Measurements from ENCODE around the gene ACE2.

ACE2 gene

DNA sequence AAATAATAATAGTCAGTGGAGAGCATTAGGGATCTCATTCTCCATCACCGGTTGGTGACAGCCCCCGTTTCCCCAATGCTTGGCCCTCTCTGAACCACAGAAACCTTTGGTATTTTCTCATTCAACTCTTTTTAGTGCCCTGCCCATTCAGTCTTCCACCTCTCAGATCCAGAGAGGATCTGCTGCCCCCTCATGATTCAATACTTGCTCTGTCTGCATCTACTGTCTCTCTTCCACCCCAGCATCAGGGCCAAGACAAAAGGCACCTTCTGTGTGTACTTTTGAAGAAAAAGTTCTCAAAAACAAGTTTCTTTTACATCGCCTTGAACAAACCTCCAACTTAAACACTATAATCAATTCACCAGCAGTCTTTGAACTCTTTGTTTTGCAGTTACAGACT lies 44.5 kb upstream of the ACE2 start:
- Histone ChIP-seq H3K79me2 (ENCODE audit: insufficient read depth, low read length) (no peaks in the 10 kb centered on the region), H2AFZ (ENCODE audit: low read depth, low read length, severe bottlenecking) (no peak overlapping the region), H3K27me3 (ENCODE audit: low read length) (no peaks in the 10 kb centered on the region)

DNA sequence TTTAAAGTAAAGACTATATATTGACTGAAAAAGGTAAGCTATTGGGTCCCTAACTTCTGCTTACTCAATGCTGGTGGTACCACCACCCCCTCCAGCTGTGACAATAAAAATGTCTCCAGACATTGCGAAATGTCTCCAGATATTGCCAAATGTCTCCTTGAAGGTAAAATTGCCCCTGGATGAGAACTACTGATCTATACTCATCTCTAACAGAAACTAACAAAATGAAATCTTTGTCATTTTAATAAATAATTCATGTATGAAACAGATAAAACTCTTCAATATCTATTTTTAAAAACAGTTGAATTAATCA lies 43.8 kb upstream of the ACE2 start:
- Histone ChIP-seq H3F3A (ENCODE audit: insufficient read depth) (no peaks in the 10 kb centered on the region), H4K20me1 (ENCODE audit: low read depth, low read length) (no peaks in the 10 kb centered on the region), H2AFZ (ENCODE audit: low read depth, low read length, severe bottlenecking) (no peak overlapping the region), H3K9ac (ENCODE audit: low read length) (no peak overlapping the region), H3K4me3 (ENCODE audit: insufficient read depth, low read length, poor library complexity, severe bottlenecking) (no peak overlapping the region), H3K27me3 (ENCODE audit: low read length) (no peaks in the 10 kb centered on the region), H3K27ac (ENCODE audit: low read depth, low read length) (no peak overlapping the region), H3K9me3 (ENCODE audit: insufficient read depth, low read length) (no peaks in the 10 kb centered on the region), H3K9me2 (replicated peaks; ENCODE audit: insufficient read depth, low read length) (no peaks in the 10 kb centered on the region), H3K36me3 (ENCODE audit: low read length) (no peaks in the 10 kb centered on the region), H3K4me2 (ENCODE audit: low read depth, low read length, poor library complexity, severe bottlenecking) (no peak overlapping the region), H3K79me2 (ENCODE audit: insufficient read depth, low read length) (no peaks in the 10 kb centered on the region)
- no peak for TF ChIP-seq EZH2phosphoT487 (conservative IDR thresholded peaks at IDR 0.05; ENCODE audit: low read length)
- TF ChIP-seq, protein P1, sequence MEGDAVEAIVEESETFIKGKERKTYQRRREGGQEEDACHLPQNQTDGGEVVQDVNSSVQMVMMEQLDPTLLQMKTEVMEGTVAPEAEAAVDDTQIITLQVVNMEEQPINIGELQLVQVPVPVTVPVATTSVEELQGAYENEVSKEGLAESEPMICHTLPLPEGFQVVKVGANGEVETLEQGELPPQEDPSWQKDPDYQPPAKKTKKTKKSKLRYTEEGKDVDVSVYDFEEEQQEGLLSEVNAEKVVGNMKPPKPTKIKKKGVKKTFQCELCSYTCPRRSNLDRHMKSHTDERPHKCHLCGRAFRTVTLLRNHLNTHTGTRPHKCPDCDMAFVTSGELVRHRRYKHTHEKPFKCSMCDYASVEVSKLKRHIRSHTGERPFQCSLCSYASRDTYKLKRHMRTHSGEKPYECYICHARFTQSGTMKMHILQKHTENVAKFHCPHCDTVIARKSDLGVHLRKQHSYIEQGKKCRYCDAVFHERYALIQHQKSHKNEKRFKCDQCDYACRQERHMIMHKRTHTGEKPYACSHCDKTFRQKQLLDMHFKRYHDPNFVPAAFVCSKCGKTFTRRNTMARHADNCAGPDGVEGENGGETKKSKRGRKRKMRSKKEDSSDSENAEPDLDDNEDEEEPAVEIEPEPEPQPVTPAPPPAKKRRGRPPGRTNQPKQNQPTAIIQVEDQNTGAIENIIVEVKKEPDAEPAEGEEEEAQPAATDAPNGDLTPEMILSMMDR (IDR thresholded peaks at IDR 0.05; ENCODE audit: insufficient read depth, low read length, poor library complexity, severe bottlenecking): no peak

More for the DNA sequence above, 44.5 kb upstream of the ACE2 start:
- no peak overlapping the region for H3K4me3 ChIP-seq (ENCODE audit: insufficient read depth, low read length, poor library complexity, severe bottlenecking)
- no peaks in the 10 kb centered on the region for H3K9me2 ChIP-seq (replicated peaks; ENCODE audit: insufficient read depth, low read length)
- no peaks in the 10 kb centered on the region for H3K36me3 ChIP-seq (ENCODE audit: low read length)
- H3K9ac ChIP-seq (ENCODE audit: low read length): no peak overlapping the region
- H4K20me1 ChIP-seq (ENCODE audit: low read depth, low read length): no peaks in the 10 kb centered on the region
- H3K4me2 ChIP-seq (ENCODE audit: low read depth, low read length, poor library complexity, severe bottlenecking): no peak overlapping the region
- no peaks in the 10 kb centered on the region for H3F3A ChIP-seq (ENCODE audit: insufficient read depth)
- H3K9me3 ChIP-seq (ENCODE audit: insufficient read depth, low read length): no peaks in the 10 kb centered on the region
- H3K27ac ChIP-seq (ENCODE audit: low read depth, low read length): no peak overlapping the region
- TF ChIP-seq EZH2phosphoT487 (conservative IDR thresholded peaks at IDR 0.05; ENCODE audit: low read length): no peak
- TF ChIP-seq, protein P1 (IDR thresholded peaks at IDR 0.05; ENCODE audit: insufficient read depth, low read length, poor library complexity, severe bottlenecking): no peak

DNA sequence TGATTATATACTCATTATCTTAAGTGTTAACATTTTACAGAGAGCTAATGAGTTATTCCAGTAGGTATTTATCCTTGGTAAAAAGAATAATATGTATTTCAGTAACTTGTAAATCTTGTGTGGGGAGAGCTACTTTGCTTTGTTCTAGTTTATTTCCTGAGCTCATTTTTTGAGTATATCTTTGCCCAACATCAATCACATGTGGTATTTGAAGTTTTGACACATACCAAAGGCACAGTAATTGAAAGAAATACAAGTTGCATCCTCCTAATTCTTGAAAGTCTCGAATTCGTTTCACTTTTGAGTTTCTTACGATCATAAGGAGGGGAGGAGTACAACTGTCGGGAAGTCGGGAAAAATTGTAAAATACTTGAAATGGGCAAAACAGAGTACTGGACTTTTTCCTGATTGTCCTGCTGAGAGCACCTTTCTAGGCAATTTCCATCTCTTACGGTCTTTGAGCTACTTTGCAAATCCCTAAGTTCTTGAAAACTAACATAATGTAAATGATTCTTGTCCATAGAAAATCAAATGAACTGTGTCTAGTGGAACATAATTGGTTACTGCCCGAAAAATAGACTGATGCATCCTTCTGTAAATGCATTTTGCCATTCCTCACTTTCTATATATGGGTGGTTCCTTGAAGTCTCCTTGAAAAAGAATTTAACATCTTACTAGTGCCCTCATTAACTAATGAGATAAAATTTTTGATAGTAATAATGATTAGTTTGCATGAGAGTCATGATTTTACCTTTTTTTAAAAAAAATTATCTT lies 43.2 kb upstream of the ACE2 start:
- Histone ChIP-seq H3K27me3 (ENCODE audit: low read length) (no peaks in the 10 kb centered on the region), H3K36me3 (ENCODE audit: low read length) (no peaks in the 10 kb centered on the region), H3K27ac (ENCODE audit: low read depth, low read length) (no peak overlapping the region), H4K20me1 (ENCODE audit: low read depth, low read length) (no peaks in the 10 kb centered on the region), H3K9me2 (replicated peaks; ENCODE audit: insufficient read depth, low read length) (no peaks in the 10 kb centered on the region), H3K4me2 (ENCODE audit: low read depth, low read length, poor library complexity, severe bottlenecking) (no peak overlapping the region), H3K9ac (ENCODE audit: low read length) (no peak overlapping the region), H3F3A (ENCODE audit: insufficient read depth) (no peaks in the 10 kb centered on the region), H3K9me3 (ENCODE audit: insufficient read depth, low read length) (no peaks in the 10 kb centered on the region), H3K79me2 (ENCODE audit: insufficient read depth, low read length) (no peaks in the 10 kb centered on the region), H3K4me3 (ENCODE audit: insufficient read depth, low read length, poor library complexity, severe bottlenecking) (no peak overlapping the region), H2AFZ (ENCODE audit: low read depth, low read length, severe bottlenecking) (no peak overlapping the region)
- TF ChIP-seq EZH2phosphoT487 (conservative IDR thresholded peaks at IDR 0.05; ENCODE audit: low read length): no peak
- TF ChIP-seq, protein P1 (IDR thresholded peaks at IDR 0.05; ENCODE audit: insufficient read depth, low read length, poor library complexity, severe bottlenecking): no peak
